ENCODE data around the gene APRT. TPM values are rescaled to one million over a fixed set of nuclear protein-coding genes. Genes with fewer than 3 reads are reported as not detected.

The APRT gene
- total RNA-seq, 1 experiment from 2014 or later = 134 TPM

- CTCF ChIA-PET = interaction anchor here (0.5 kb wide), 1 partner anchor 382 kb away, joined by 6 read pairs; no protein-coding TSS in a partner anchor
- intact Hi-C loops (cut with micrococcal nuclease; ENCODE audit: unreplicated experiment) = loop anchor here (5.0 kb wide), 1 partner anchor 362 kb away; the partner anchor contains the start of gene CDH15
- TF ChIP-seq EZH2 (IDR thresholded peaks at IDR 0.05; ENCODE audit: borderline replicate concordance, low read depth, low read length, poor library complexity, severe bottlenecking) (no peak), CTCF (conservative IDR thresholded peaks at IDR 0.05; ENCODE audit: low read depth, low read length) (no peak)
Observed at GRCh38 chr16:88810166-88810911, 1.4 kb downstream of the APRT start.

DNA sequence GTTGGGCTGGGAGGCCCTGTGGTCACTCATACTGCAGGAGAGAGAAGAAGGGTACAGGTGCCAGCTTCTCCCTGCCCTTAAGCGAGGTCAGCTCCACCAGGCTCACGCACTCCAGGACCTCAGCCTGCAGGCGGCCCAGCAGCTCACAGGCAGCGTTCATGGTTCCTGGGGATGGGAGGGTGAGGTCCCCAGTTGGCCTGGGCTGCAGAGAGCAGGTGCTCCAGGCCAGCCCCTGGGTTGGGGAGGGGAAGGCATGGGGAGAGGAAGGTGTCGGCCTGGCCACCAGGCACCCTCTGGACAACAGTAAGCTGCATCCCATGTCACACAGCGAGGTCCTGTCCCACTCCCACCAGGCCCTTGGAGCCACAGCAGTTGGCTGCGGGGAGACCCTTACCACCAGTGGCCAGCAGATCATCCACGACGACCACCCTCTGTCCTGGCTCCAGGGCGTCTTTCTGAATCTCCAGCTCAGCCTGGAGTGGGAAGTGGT, 2.0 kb downstream of the APRT start:
- Histone ChIP-seq H3K4me3 (ENCODE audit: low read depth, low read length, poor library complexity, severe bottlenecking) (peak overlapping the region; percentile 1), H3K27ac (ENCODE audit: low read depth, low read length, poor library complexity, severe bottlenecking) (peak overlapping the region; percentile 94), H3K27me3 (replicated peaks; ENCODE audit: insufficient read depth, low read depth, low read length, poor library complexity) (no peaks in the 10 kb centered on the region), H3K4me1 (ENCODE audit: insufficient read depth, low read length, poor library complexity, severe bottlenecking) (peaks cover 22% of the 10 kb centered on the region), H3K9me3 (ENCODE audit: low read depth, low read length, poor library complexity, severe bottlenecking) (no peaks in the 10 kb centered on the region), H3K36me3 (ENCODE audit: insufficient read depth, low read length, poor library complexity, severe bottlenecking) (peaks cover 56% of the 10 kb centered on the region)
- DNase-seq (ENCODE audit: low spot score) = no peak
- POLR2A ChIA-PET (ENCODE audit: low non-redundant PET) = interaction anchor here (0.6 kb wide), 1 partner anchor 11 kb away, joined by 3 read pairs; no protein-coding TSS in a partner anchor
- TF ChIP-seq CTCF (conservative IDR thresholded peaks at IDR 0.05; ENCODE audit: low read depth, low read length) = no peak
- TF ChIP-seq EZH2 (IDR thresholded peaks at IDR 0.05; ENCODE audit: borderline replicate concordance, low read depth, low read length, poor library complexity, severe bottlenecking) = no peak
- CTCF ChIA-PET = no interaction called here
- no TSS peak for BruUV-seq (replicated peaks)
- intact Hi-C loops (cut with micrococcal nuclease; ENCODE audit: unreplicated experiment) = loop anchor here (5.0 kb wide), 1 partner anchor 363 kb away; the partner anchor contains the start of gene CDH15

More at GRCh38 chr16:88810166-88810911, 1.4 kb downstream of the APRT start:
- BruUV-seq (replicated peaks) = no TSS peak
- Histone ChIP-seq H3K4me1 (ENCODE audit: insufficient read depth, low read length, poor library complexity, severe bottlenecking) (peaks cover 17% of the 10 kb centered on the region), H3K9me3 (ENCODE audit: low read depth, low read length, poor library complexity, severe bottlenecking) (no peaks in the 10 kb centered on the region), H3K36me3 (ENCODE audit: insufficient read depth, low read length, poor library complexity, severe bottlenecking) (peaks cover 50% of the 10 kb centered on the region), H3K27ac (ENCODE audit: low read depth, low read length, poor library complexity, severe bottlenecking) (peak overlapping the region; percentile 94), H3K27me3 (replicated peaks; ENCODE audit: insufficient read depth, low read depth, low read length, poor library complexity) (no peaks in the 10 kb centered on the region), H3K4me3 (ENCODE audit: low read depth, low read length, poor library complexity, severe bottlenecking) (peak overlapping the region; percentile 60)
- POLR2A ChIA-PET (ENCODE audit: low non-redundant PET) = no interaction called here
- DNase-seq (ENCODE audit: low spot score) = peak; percentile 63

GRCh38 chr16:88809068-88809675, 2.6 kb downstream of the APRT start:
- CTCF ChIA-PET = interaction anchor here (0.6 kb wide), 1 partner anchor 72 kb away, joined by 4 read pairs; no protein-coding TSS in a partner anchor
- intact Hi-C loops (cut with micrococcal nuclease; ENCODE audit: unreplicated experiment) = no loop called here
- POLR2A ChIA-PET (ENCODE audit: low non-redundant PET) = interaction anchor here (0.6 kb wide), 1 partner anchor 11 kb away, joined by 3 read pairs; no protein-coding TSS in a partner anchor
- Histone ChIP-seq H3K27me3 (replicated peaks; ENCODE audit: insufficient read depth, low read depth, low read length, poor library complexity) (no peaks in the 10 kb centered on the region), H3K4me1 (ENCODE audit: insufficient read depth, low read length, poor library complexity, severe bottlenecking) (peaks cover 22% of the 10 kb centered on the region), H3K9me3 (ENCODE audit: low read depth, low read length, poor library complexity, severe bottlenecking) (no peaks in the 10 kb centered on the region), H3K27ac (ENCODE audit: low read depth, low read length, poor library complexity, severe bottlenecking) (peak overlapping the region; percentile 21), H3K4me3 (ENCODE audit: low read depth, low read length, poor library complexity, severe bottlenecking) (no peak overlapping the region), H3K36me3 (ENCODE audit: insufficient read depth, low read length, poor library complexity, severe bottlenecking) (peaks cover 60% of the 10 kb centered on the region)
- DNase-seq (ENCODE audit: low spot score) = no peak
- TF ChIP-seq CTCF (conservative IDR thresholded peaks at IDR 0.05; ENCODE audit: low read depth, low read length) = no peak
- TF ChIP-seq EZH2 (IDR thresholded peaks at IDR 0.05; ENCODE audit: borderline replicate concordance, low read depth, low read length, poor library complexity, severe bottlenecking) = no peak
- TSS peak; percentile 46 for BruUV-seq (replicated peaks)
